HG02870 (cell line): ENCODE data around the gene CD163.
"Not testable (repeated sequence)": the region's sequence is repeated elsewhere in the genome, so short reads cannot be mapped to it uniquely, and the experiment has no call there.

Source experiments
- ATAC-seq: cut with Tn5 transposase; IDR thresholded peaks from one replicate; pipeline ENCODE4 v1.9.1; 2021; ENCODE audit warnings: mild to moderate bottlenecking, moderate library complexity; ENCODE audit not compliant: unreplicated experiment

Gene CD163

GRCh38 chr12:7503686-7504415 lies at the start of gene CD163:
CD163 (minus strand) TSS chr12:7503777; CDS start chr12:7503690, 87 bp downstream.
- ATAC-seq = no peak

- ATAC-seq = no peak
Observed at GRCh38 chr12:7542813-7543212, 39.2 kb upstream of the CD163 start.

GRCh38 chr12:7542046-7542445 lies 38.5 kb upstream of the CD163 start:
- ATAC-seq = no peak

- no peak for ATAC-seq
Observed at GRCh38 chr12:7514416-7514815, 10.8 kb upstream of the CD163 start.

- no peak for ATAC-seq
Observed at GRCh38 chr12:7512553-7512952, 9.0 kb upstream of the CD163 start.

GRCh38 chr12:7509793-7510470 lies 6.4 kb upstream of the CD163 start:
- not testable (repeated sequence) for ATAC-seq

GRCh38 chr12:7502612-7503011 lies 965 bp downstream of the CD163 start:
- no peak for ATAC-seq

- no peak for ATAC-seq
Observed at GRCh38 chr12:7501031-7501588, 2.5 kb downstream of the CD163 start.

- ATAC-seq = no peak
Observed at GRCh38 chr12:7499636-7500035, 3.9 kb downstream of the CD163 start.

GRCh38 chr12:7498809-7499208 lies 4.8 kb downstream of the CD163 start:
- no peak for ATAC-seq

- no peak for ATAC-seq
Observed at GRCh38 chr12:7497661-7498060, 5.9 kb downstream of the CD163 start.

GRCh38 chr12:7496451-7496850 lies 7.1 kb downstream of the CD163 start:
- ATAC-seq = no peak

GRCh38 chr12:7495136-7495535 lies 8.4 kb downstream of the CD163 start:
- no peak for ATAC-seq

- ATAC-seq = no peak
Observed at GRCh38 chr12:7493006-7493405, 10.6 kb downstream of the CD163 start.

- ATAC-seq = no peak
Observed at GRCh38 chr12:7486512-7486911, 17.1 kb downstream of the CD163 start.

GRCh38 chr12:7485095-7485494 lies 18.5 kb downstream of the CD163 start:
- ATAC-seq = no peak

- no peak for ATAC-seq
Observed at GRCh38 chr12:7483343-7483742, 20.2 kb downstream of the CD163 start.

- no peak for ATAC-seq
Observed at GRCh38 chr12:7479771-7480170, 23.8 kb downstream of the CD163 start.

GRCh38 chr12:7472060-7472459 lies 31.5 kb downstream of the CD163 start:
- no peak for ATAC-seq

GRCh38 chr12:7460375-7461259 lies 43.0 kb downstream of the CD163 start:
- no peak for ATAC-seq

- no peak for ATAC-seq
Observed at GRCh38 chr12:7459973-7460372, 43.6 kb downstream of the CD163 start.
